HL-60 (cell line): ENCODE measurements around the gene MVB12A.

Source experiments
- DNase-seq, 2 experiments: peaks; one replicate each; pipeline ENCODE4 v3.0.0-alpha.2; 2010 to 2020; ENCODE audit warnings: low read depth in 1 of 2, low spot score in 1 of 2
- H3K27ac ChIP-seq: fragments of 250-450 bp; sonication (Bioruptor Pico); replicated peaks from 2 replicates; pipeline ENCODE4 v1.5.1; 2020; ENCODE audit warnings: mild to moderate bottlenecking, moderate library complexity
- H3K27me3 ChIP-seq: fragments of 250-450 bp; sonication (Bioruptor Pico); 2 replicates; pipeline ENCODE4 v1.5.1; 2021; ENCODE audit warnings: mild to moderate bottlenecking, moderate library complexity; ENCODE audit not compliant: insufficient read depth, poor library complexity, severe bottlenecking
- H3K4me3 ChIP-seq: replicated peaks from 2 replicates; pipeline ENCODE4 v1.5.1; 2011; ENCODE audit warnings: mild to moderate bottlenecking, control low read depth, low read length; ENCODE audit not compliant: insufficient read depth
- CTCF ChIP-seq: IDR thresholded peaks from one replicate; pipeline ENCODE4 v1.5.1; 2011; ENCODE audit warnings: low read length, control low read depth, inconsistent platforms; ENCODE audit not compliant: insufficient read depth
- GABPA ChIP-seq: IDR thresholded peaks from 2 replicates; pipeline ENCODE4 v1.6.1; 2012; ENCODE audit warnings: low read depth
- POLR2AphosphoS5 ChIP-seq: IDR thresholded peaks from 2 replicates; pipeline ENCODE4 v1.6.1; 2012; ENCODE audit warnings: low read depth
- REST ChIP-seq: IDR thresholded peaks from 2 replicates; pipeline ENCODE4 v1.6.1; 2012; ENCODE audit warnings: low read depth; ENCODE audit not compliant: insufficient replicate concordance
- SPI1 ChIP-seq: IDR thresholded peaks from 2 replicates; pipeline ENCODE4 v1.6.1; 2012; ENCODE audit warnings: low read depth, mild to moderate bottlenecking, borderline replicate concordance

The MVB12A gene

GRCh38 chr19:17436874-17437267 lies 17.0 kb downstream of the MVB12A start:
- DNase-seq, result no peak
- no peak for TF ChIP-seq SPI1
- no peak for TF ChIP-seq REST
- TF ChIP-seq GABPA, result no peak
- TF ChIP-seq CTCF, result no peak
- TF ChIP-seq POLR2AphosphoS5, result no peak
- Histone ChIP-seq H3K27me3 (no peaks in the 10 kb centered on the region), H3K4me3 (no peak overlapping the region), H3K27ac (no peak overlapping the region)

- DNase-seq, result no peak
- TF ChIP-seq GABPA (no peak), SPI1 (no peak), CTCF (peak; percentile 17), POLR2AphosphoS5 (no peak), REST (no peak)
- H3K27me3 ChIP-seq, result no peaks in the 10 kb centered on the region
- no peak overlapping the region for H3K4me3 ChIP-seq
- H3K27ac ChIP-seq, result no peak overlapping the region
Measured at GRCh38 chr19:17441241-17442021, 21.6 kb downstream of the MVB12A start.

GRCh38 chr19:17445526-17446165 lies 25.8 kb downstream of the MVB12A start:
- H3K4me3 ChIP-seq, result no peak overlapping the region
- no peak for TF ChIP-seq GABPA
- TF ChIP-seq CTCF, result no peak
- no peak for TF ChIP-seq SPI1
- TF ChIP-seq POLR2AphosphoS5, result no peak
- TF ChIP-seq REST, result no peak
- no peak for DNase-seq
- H3K27ac ChIP-seq, result no peak overlapping the region
- peaks cover 4% of the 10 kb centered on the region for H3K27me3 ChIP-seq
